Cerebellar nuclear complex (tissue), 1 donor: ENCODE data around the gene EXOSC1.
"Not testable (repeated sequence)": the region's sequence is repeated elsewhere in the genome, so short reads cannot be mapped to it uniquely, and the experiment has no call there.

Source experiments
- DNase-seq, 2 experiments: peaks; one replicate each; lab custom pipeline; 2025; lab: John Stamatoyannopoulos, UW

EXOSC1 gene

GRCh38 chr10:97459111-97459510, 13.3 kb upstream of the EXOSC1 start:
- no peak for DNase-seq

GRCh38 chr10:97456686-97457065, 10.9 kb upstream of the EXOSC1 start:
- DNase-seq: no peak

- DNase-seq: no peak
Observed at GRCh38 chr10:97456034-97456685, 10.4 kb upstream of the EXOSC1 start.

GRCh38 chr10:97454330-97455036, 8.7 kb upstream of the EXOSC1 start:
- DNase-seq: no peak

- DNase-seq: no peak
Observed at GRCh38 chr10:97452352-97452751, 6.5 kb upstream of the EXOSC1 start.

- DNase-seq: no peak
Observed at GRCh38 chr10:97451605-97452004, 5.8 kb upstream of the EXOSC1 start.

- DNase-seq: no peak
Observed at GRCh38 chr10:97450828-97451227, 5.0 kb upstream of the EXOSC1 start.

GRCh38 chr10:97445357-97445721, 467 bp downstream of the EXOSC1 start:
- no peak for DNase-seq

GRCh38 chr10:97444212-97444611, 1.6 kb downstream of the EXOSC1 start:
- DNase-seq: no peak

GRCh38 chr10:97442277-97442676, 3.5 kb downstream of the EXOSC1 start:
- no peak for DNase-seq

- DNase-seq: no peak
Observed at GRCh38 chr10:97435211-97435610, 10.6 kb downstream of the EXOSC1 start.

- DNase-seq: no peak
Observed at GRCh38 chr10:97434557-97434956, 11.2 kb downstream of the EXOSC1 start.

- no peak for DNase-seq
Observed at GRCh38 chr10:97434055-97434454, 11.8 kb downstream of the EXOSC1 start.

- no peak for DNase-seq
Observed at GRCh38 chr10:97428572-97428981, 17.2 kb downstream of the EXOSC1 start.

- DNase-seq: no peak
Observed at GRCh38 chr10:97427571-97428179, 18.1 kb downstream of the EXOSC1 start.

- no peak for DNase-seq
Observed at GRCh38 chr10:97426776-97427570, 18.8 kb downstream of the EXOSC1 start.

- DNase-seq: peak; percentile 43 to 54
Observed at GRCh38 chr10:97425964-97426775, 19.6 kb downstream of the EXOSC1 start, which contains the start of gene PGAM1. TSS of gene PGAM1 (plus strand) at chr10:97426191. CDS start at chr10:97426308, 117 bp downstream.

GRCh38 chr10:97423757-97424098, 22.1 kb downstream of the EXOSC1 start:
- not testable (repeated sequence) for DNase-seq

- no peak for DNase-seq
Observed at GRCh38 chr10:97416565-97416964, 29.2 kb downstream of the EXOSC1 start.

GRCh38 chr10:97412891-97413304, 32.9 kb downstream of the EXOSC1 start:
- no peak for DNase-seq

- DNase-seq: no peak
Observed at GRCh38 chr10:97411406-97411805, 34.4 kb downstream of the EXOSC1 start.
